Right lobe of liver (tissue), 6 donors: Measurements from ENCODE around the gene LGALS7. TPM values are rescaled to one million over a fixed set of nuclear protein-coding genes. Genes with fewer than 3 reads are reported as not detected.
"Not testable (repeated sequence)": the region's sequence is repeated elsewhere in the genome, so short reads cannot be mapped to it uniquely, and the experiment has no call there.

Source experiments
- ATAC-seq, 4 donors: fragments of 200-7000 bp; cut with Tn5 transposase; one replicate each; pipeline ENCODE4 v1.9.1; 2020; ENCODE audit warnings: mild to moderate bottlenecking in 4 of 4, moderate library complexity in 4 of 4
- DNase-seq, 3 donors: peaks; one replicate each; pipeline ENCODE4 v3.0.0-alpha.2; 2020
- H3K27ac ChIP-seq, 3 donors: fragments of 200-600 bp; one replicate each; pipeline ENCODE4 v1.8.0; 2022
- H3K27me3 ChIP-seq, 2 donors: fragments of 200-600 bp; one replicate each; pipeline ENCODE4 v1.8.0; 2022
- H3K36me3 ChIP-seq, 4 donors: fragments of 200-600 bp; sonication (generic) in 1 of 4; one replicate each; pipeline versions ENCODE4 v1.5.1 to v1.8.0; 2017 to 2022; ENCODE audit warnings: control low read depth in 1 of 4
- H3K4me1 ChIP-seq, 4 donors: fragments of 200-600 bp; sonication (generic) in 1 of 4; one replicate each; pipeline versions ENCODE4 v1.5.1 to v1.8.0; 2017 to 2022; ENCODE audit warnings: control low read depth in 1 of 4
- H3K4me3 ChIP-seq, 3 donors: fragments of 200-600 bp; one replicate each; pipeline ENCODE4 v1.8.0; 2022
- H3K9me3 ChIP-seq, 4 donors: fragments of 200-600 bp; sonication (generic) in 1 of 4; one replicate each; pipeline versions ENCODE4 v1.5.1 to v1.8.0; 2017 to 2022; ENCODE audit warnings: control low read depth in 1 of 4
- POLR2A ChIP-seq: fragments of 450-650 bp; IDR thresholded peaks from one replicate; pipeline ENCODE4 v1.6.1; 2017; ENCODE audit warnings: antibody characterized with exemption, mild to moderate bottlenecking
- WGBS: methylation state at CpG from one replicate; pipeline ENCODE4 v1.1.6; 2018; ENCODE audit warnings: low coverage, low lambda C conversion rate; ENCODE audit not compliant: insufficient coverage; ENCODE audit errors: missing lambda C conversion rate; 5-methylcytosine and 5-hydroxymethylcytosine counted together
- intact Hi-C, 2 donors: fragments of 100-400 bp; cut with DNase I; formaldehyde crosslinking; loops; one replicate each; pipeline versions ENCODE4 v1.11.2 to v1.14.1; 2022
- total RNA-seq, 6 experiments: library from RNA; depleted of rRNA in 2 of 6; stranded (reverse); fragments of >200 nt in 2 of 6; fragmentation: NEBNext Ultra II Directional in 3 of 6; extraction: Animal tissue kit (Norgen Biotek cat#: 25700) in 3 of 6; gene quantifications; one replicate each; pipeline versions ENCODE4 v1.1.0 to v1.2.4, GENCODE V29; 2016 to 2023
- TF ChIP-seq, protein P1 (sequence below), 4 donors: fragments of 200-600 bp in 3 of 4; fragments of 450-650 bp in 1 of 4; IDR thresholded peaks; one replicate each; pipeline versions ENCODE4 v1.5.1 to v1.8.0; 2016 to 2022; ENCODE audit warnings: antibody characterized with exemption in 4 of 4, mild to moderate bottlenecking in 2 of 4
- donor health status: DM: no; HTN: yes; CAD: no.
- donor health status: DM: no; HTN: no; CAD: no.
- donor health status: DM: no; HTN: no; CAD: no.
- donor health status: DM: no; HTN: yes; CAD: no.
- donor health status: DM: no; HTN: yes; CAD: no.

The LGALS7 gene
- total RNA-seq, 6 experiments from 2014 or later: not detected

DNA sequence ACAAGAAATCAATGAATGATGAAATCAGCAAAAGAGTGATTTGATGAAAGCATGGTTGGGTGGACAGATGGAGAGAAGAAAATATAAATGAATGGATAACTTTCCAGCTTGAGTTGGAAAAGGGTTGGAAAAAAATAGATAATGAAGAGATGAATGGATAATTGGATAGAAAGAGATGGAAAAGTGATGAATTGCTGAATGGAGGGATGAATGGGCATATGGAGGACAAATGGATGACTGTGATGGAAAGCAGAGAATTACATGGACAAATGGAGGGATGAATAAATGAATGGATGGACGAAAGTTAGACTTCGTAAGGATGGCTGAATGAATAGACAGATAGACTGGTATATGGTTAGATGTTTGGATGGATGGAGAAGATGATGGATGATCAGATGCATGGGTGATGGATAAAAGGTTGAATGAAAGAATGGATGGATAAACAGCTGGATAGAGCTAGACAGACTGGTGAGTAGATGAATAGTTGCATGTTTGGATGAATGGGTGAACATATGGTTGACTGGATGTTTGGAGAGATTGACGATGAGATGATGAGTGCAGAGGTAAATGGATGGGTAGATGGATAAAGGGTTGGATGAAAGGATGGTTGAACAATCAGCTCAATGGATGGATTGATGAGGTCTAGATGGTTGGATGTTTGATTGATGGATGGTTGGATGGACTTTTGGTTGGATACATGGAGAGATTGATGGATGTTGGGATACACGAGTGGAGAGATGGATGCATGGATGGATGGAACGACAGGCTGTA is 27.4 kb upstream of the LGALS7 start:
- TF ChIP-seq POLR2A: no peak
- TF ChIP-seq, protein P1, sequence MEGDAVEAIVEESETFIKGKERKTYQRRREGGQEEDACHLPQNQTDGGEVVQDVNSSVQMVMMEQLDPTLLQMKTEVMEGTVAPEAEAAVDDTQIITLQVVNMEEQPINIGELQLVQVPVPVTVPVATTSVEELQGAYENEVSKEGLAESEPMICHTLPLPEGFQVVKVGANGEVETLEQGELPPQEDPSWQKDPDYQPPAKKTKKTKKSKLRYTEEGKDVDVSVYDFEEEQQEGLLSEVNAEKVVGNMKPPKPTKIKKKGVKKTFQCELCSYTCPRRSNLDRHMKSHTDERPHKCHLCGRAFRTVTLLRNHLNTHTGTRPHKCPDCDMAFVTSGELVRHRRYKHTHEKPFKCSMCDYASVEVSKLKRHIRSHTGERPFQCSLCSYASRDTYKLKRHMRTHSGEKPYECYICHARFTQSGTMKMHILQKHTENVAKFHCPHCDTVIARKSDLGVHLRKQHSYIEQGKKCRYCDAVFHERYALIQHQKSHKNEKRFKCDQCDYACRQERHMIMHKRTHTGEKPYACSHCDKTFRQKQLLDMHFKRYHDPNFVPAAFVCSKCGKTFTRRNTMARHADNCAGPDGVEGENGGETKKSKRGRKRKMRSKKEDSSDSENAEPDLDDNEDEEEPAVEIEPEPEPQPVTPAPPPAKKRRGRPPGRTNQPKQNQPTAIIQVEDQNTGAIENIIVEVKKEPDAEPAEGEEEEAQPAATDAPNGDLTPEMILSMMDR (IDR thresholded peaks at IDR 0.05): no peak
- Histone ChIP-seq H3K9me3 (no peaks in the 10 kb centered on the region), H3K27me3 (no peaks in the 10 kb centered on the region), H3K4me1 (no peaks in the 10 kb centered on the region), H3K27ac (no peak overlapping the region), H3K36me3 (peaks cover 0 to 7% (median 0%) of the 10 kb centered on the region in 4 donors), H3K4me3 (no peak overlapping the region)
- no peak for ATAC-seq
- intact Hi-C loops: no loop called here
- 89% methylated on average over 5 of the region's 5 CpGs for WGBS
- no peak for DNase-seq

DNA sequence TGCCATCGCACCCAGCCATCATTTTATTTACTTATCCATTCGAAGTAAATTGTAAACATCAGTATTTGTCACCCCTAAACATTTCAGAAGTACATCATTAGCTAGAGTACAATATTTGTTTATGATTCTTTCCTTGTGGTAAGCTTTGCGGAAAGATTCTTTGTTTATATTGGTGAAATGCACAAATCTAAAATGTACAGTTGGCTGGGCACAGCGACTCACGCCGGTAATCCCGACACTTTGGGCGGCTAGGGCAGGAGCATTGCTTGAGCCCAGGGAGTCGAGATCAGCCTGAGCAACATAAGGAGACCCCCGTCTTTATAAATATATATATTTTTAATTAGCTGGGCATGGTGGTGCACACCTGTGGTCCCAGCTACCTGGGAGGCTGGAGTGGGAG is 25.8 kb upstream of the LGALS7 start:
- Histone ChIP-seq H3K27me3 (no peaks in the 10 kb centered on the region), H3K9me3 (no peaks in the 10 kb centered on the region), H3K4me1 (no peaks in the 10 kb centered on the region), H3K4me3 (no peak overlapping the region), H3K27ac (no peak overlapping the region), H3K36me3 (peaks cover 0 to 7% (median 0%) of the 10 kb centered on the region in 4 donors)
- intact Hi-C loops: no loop called here
- DNase-seq: no peak
- TF ChIP-seq, protein P1 (IDR thresholded peaks at IDR 0.05): no peak
- TF ChIP-seq POLR2A: no peak
- WGBS: 85% methylated on average over 10 of the region's 10 CpGs
- no peak for ATAC-seq

DNA sequence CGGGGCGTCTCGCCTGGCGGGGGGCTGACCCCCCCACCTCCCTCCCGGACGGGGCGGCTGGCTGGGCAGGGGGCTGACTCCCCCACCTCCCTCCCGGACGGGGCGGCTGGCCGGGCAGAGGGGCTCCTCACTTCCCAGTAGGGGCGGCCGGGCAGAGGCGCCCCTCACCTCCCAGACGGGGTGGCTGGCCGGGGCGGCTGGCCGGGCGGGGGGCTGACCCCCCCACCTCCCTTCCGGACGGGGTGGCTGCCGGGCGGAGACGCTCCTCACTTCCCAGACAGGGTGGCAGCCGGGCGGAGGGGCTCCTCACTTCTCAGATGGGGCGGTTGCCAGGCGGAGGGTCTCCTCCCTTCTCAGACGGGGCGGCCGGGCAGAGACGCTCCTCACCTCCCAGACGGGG is 24.5 kb upstream of the LGALS7 start:
- H3K27ac ChIP-seq, ATAC-seq, H3K4me3 ChIP-seq, DNase-seq, H3K27me3 ChIP-seq, H3K4me1 ChIP-seq, intact Hi-C loops, H3K9me3 ChIP-seq, H3K36me3 ChIP-seq: not testable (repeated sequence)
- WGBS: no CpG with 5 or more reads among the region's 33 CpGs

DNA sequence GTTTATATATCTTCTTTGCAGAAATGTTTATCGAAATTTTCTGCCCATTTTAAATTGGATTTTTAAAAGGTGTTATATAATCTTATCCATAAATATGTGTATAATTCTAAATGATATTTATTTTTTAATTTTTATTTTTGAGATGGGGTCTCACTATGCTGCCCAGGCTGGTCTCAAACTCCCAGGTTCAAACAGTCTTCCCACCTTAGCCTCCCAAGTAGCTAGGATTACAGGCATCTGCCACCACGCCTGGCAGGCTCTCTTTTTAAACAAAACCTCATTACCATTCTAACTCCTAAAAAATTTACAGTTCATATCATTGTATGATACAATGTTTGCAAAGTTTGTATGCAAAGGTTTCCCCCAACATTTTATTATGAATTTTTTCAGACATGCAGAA is 22.8 kb upstream of the LGALS7 start:
- ATAC-seq: no peak
- 38% methylated on average over 2 of the region's 2 CpGs for WGBS

DNA sequence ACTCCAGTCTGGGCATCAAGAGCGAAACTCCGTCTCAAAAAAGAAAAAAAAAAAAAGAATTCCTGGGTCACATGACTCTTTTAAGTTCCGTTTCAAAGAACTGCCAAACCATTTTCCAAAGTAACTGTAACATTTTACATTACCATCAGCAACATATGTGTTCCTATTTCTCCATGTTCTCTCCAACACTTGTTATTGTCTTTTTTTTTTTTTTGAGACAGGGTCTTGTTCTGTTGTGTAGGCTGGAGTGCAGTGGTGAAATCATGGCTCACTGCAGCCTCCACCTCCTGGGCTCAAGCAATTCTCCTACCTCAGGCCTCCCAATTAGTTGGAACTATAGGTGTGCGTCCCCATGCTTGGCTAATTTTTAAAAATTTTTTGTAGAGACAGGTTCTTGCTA is 22.2 kb upstream of the LGALS7 start:
- DNase-seq (no peak), ATAC-seq (no peak)
- WGBS: 100% methylated on average over 1 of the region's 4 CpGs
- Histone ChIP-seq H3K27me3 (no peaks in the 10 kb centered on the region), H3K9me3 (no peaks in the 10 kb centered on the region), H3K36me3 (no peaks in the 10 kb centered on the region), H3K4me1 (no peaks in the 10 kb centered on the region), H3K27ac (no peak overlapping the region), H3K4me3 (no peak overlapping the region)
- TF ChIP-seq POLR2A: no peak
- TF ChIP-seq, protein P1 (IDR thresholded peaks at IDR 0.05): no peak
- intact Hi-C loops: no loop called here

More for the DNA sequence above, 22.8 kb upstream of the LGALS7 start:
- Histone ChIP-seq H3K4me3 (no peak overlapping the region), H3K4me1 (no peaks in the 10 kb centered on the region), H3K36me3 (no peaks in the 10 kb centered on the region), H3K9me3 (no peaks in the 10 kb centered on the region), H3K27me3 (no peaks in the 10 kb centered on the region), H3K27ac (no peak overlapping the region)
- intact Hi-C loops: no loop called here
- TF ChIP-seq, protein P1 (IDR thresholded peaks at IDR 0.05): no peak
- TF ChIP-seq POLR2A: no peak
- no peak for DNase-seq
